ENCODE results near the gene PRKCD.

- TF ChIP-seq CTCF (IDR thresholded peaks at IDR 0.05), result no peak
- no peak for TF ChIP-seq EZH2 (IDR thresholded peaks at IDR 0.05; ENCODE audit: borderline replicate concordance, insufficient read depth, low read depth, low read length, poor library complexity, severe bottlenecking)
Observed at GRCh38 chr3:53190659-53191058, 29.6 kb downstream of the PRKCD start.
